Spleen (tissue), 7 donors: ENCODE results near the gene TOMM5.

ENCODE experiments used
- POLR2A ChIP-seq, 3 donors: fragments of 450-650 bp; IDR thresholded peaks; one replicate each; pipeline ENCODE4 v1.5.1; 2017; ENCODE audit warnings: antibody characterized with exemption in 3 of 3, mild to moderate bottlenecking in 1 of 3
- POLR2AphosphoS5 ChIP-seq, 3 donors: sonication (generic); formaldehyde crosslinking; IDR thresholded peaks; one replicate each; pipeline ENCODE4 v1.5.1; 2017; ENCODE audit warnings: antibody characterized with exemption in 3 of 3
- TF ChIP-seq, protein P1 (sequence below), 11 experiments: fragments of 200-600 bp in 7 of 11; fragments of 450-650 bp in 4 of 11; sonication (generic) in 4 of 11; IDR thresholded peaks in 8 of 11; conservative IDR thresholded peaks in 3 of 11; 1 replicate in 7 of 11; 2 replicates in 4 of 11; pipeline versions ENCODE4 v1.4.0 to v1.8.0; 2016 to 2021; ENCODE audit warnings: antibody characterized with exemption in 11 of 11, inconsistent platforms in 4 of 11, mild to moderate bottlenecking in 1 of 11
- donor health status: DM: no; HTN: no; CAD: no; lungs with moderate emphysema.
- donor health status: DM: no; HTN: no; CAD: no.
- donor health status: DM: no; HTN: no; CAD: no.

DNA sequence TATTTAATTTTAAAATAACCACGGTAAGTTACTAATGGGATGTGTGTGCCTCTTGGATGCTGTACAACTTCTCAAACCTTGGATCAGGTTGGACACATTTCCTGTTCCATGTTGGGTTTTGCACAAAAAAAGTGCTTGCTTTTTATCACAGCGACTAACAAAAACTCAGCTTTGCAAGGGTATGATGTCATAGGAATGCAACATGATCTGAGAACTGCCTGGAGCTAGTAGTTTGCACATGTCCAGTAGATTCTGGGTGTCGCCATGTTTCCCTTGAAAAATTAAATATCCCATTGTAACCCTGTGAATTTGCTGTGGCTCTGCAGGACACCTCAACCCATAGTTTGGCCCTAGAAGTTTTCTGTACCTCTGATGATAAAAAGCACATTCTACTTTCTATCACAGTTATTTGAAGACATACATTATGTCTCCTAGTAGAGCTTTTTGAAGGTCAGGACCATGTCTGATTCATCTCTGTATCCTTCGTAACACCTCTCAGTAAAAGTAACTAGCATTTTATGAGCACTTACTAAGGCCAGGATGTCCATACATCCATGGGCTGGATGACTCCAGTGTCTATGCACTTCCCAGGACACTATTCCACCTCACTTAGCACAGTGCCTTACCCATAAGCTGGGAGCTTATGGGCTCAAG, 46.8 kb upstream of the TOMM5 start:
- TF ChIP-seq, protein P1, sequence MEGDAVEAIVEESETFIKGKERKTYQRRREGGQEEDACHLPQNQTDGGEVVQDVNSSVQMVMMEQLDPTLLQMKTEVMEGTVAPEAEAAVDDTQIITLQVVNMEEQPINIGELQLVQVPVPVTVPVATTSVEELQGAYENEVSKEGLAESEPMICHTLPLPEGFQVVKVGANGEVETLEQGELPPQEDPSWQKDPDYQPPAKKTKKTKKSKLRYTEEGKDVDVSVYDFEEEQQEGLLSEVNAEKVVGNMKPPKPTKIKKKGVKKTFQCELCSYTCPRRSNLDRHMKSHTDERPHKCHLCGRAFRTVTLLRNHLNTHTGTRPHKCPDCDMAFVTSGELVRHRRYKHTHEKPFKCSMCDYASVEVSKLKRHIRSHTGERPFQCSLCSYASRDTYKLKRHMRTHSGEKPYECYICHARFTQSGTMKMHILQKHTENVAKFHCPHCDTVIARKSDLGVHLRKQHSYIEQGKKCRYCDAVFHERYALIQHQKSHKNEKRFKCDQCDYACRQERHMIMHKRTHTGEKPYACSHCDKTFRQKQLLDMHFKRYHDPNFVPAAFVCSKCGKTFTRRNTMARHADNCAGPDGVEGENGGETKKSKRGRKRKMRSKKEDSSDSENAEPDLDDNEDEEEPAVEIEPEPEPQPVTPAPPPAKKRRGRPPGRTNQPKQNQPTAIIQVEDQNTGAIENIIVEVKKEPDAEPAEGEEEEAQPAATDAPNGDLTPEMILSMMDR (IDR thresholded peaks at IDR 0.05 in 8 of 11, conservative IDR thresholded peaks at IDR 0.05 in 3 of 11) = no peak
- TF ChIP-seq POLR2AphosphoS5 (IDR thresholded peaks at IDR 0.05) = no peak
- TF ChIP-seq POLR2A (IDR thresholded peaks at IDR 0.05) = no peak
